ENCODE results near the gene LRRC36.

DNA sequence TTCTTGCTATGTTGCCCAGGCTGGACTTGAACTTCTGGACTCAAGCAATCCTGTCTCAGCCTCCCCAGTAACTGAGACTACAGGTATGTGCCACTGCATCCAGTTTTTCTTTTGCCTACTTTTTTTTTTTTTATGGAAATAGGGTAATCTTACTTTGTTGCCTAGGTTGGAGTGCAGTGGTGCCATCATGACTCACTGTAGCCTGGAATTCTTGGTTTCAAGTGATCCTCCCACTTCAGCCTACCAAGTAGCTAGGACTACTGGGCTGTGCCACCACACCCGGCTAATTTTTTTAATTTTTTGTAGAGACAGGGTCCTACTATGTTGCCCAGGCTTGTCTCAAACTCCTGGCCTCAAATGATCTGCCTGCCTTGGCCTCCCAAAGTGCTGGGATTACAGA is 10.0 kb downstream of the LRRC36 start:
- no peak for TF ChIP-seq CTCF (IDR thresholded peaks at IDR 0.05; ENCODE audit: insufficient read depth, low read length)
- TF ChIP-seq REST (IDR thresholded peaks at IDR 0.05; ENCODE audit: insufficient replicate concordance, low read depth), result no peak
- no peak for TF ChIP-seq GABPA (IDR thresholded peaks at IDR 0.05; ENCODE audit: low read depth)
- TF ChIP-seq POLR2AphosphoS5 (IDR thresholded peaks at IDR 0.05; ENCODE audit: low read depth), result no peak
- TF ChIP-seq SPI1 (IDR thresholded peaks at IDR 0.05; ENCODE audit: borderline replicate concordance, low read depth), result no peak
